Endodermal cell (in vitro differentiated cells): ENCODE results near the gene CCNH. TPM values are rescaled to one million over a fixed set of nuclear protein-coding genes. Genes with fewer than 3 reads are reported as not detected.

Experiments
- DNase-seq: peaks from one replicate; pipeline ENCODE4 v3.0.0-alpha.2; 2017
- H3K27ac ChIP-seq: 2 replicates; pipeline ENCODE4 v1.5.1; 2013; ENCODE audit warnings: mild to moderate bottlenecking, low read depth, low read length, moderate library complexity
- H3K27me3 ChIP-seq: 2 replicates; pipeline ENCODE4 v1.6.1; 2013; ENCODE audit warnings: mild to moderate bottlenecking, low read length, moderate library complexity; ENCODE audit not compliant: insufficient read depth, control insufficient read depth, poor library complexity, severe bottlenecking
- H3K36me3 ChIP-seq: 2 replicates; pipeline ENCODE4 v1.7.0; 2013; ENCODE audit warnings: mild to moderate bottlenecking, low read length, moderate library complexity; ENCODE audit not compliant: control insufficient read depth, insufficient read depth
- H3K4me1 ChIP-seq: one replicate; pipeline ENCODE4 v1.7.0; 2013; ENCODE audit warnings: low read length; ENCODE audit not compliant: control insufficient read depth, insufficient read depth
- H3K4me3 ChIP-seq: 2 replicates; pipeline ENCODE4 v1.5.1; 2013; ENCODE audit warnings: mild to moderate bottlenecking, low read length, moderate library complexity
- H3K9ac ChIP-seq: 2 replicates; pipeline ENCODE4 v1.6.1; 2013; ENCODE audit warnings: mild to moderate bottlenecking, low read length, moderate library complexity; ENCODE audit not compliant: poor library complexity, severe bottlenecking; ENCODE audit errors: extremely low read depth
- H3K9me3 ChIP-seq: 2 replicates; pipeline ENCODE4 v1.6.1; 2013; ENCODE audit warnings: mild to moderate bottlenecking, low read length, moderate library complexity; ENCODE audit not compliant: control insufficient read depth
- H3K27ac Mint-ChIP-seq: 2 replicates; pipeline ENCODE4 v1.8.0; 2020; ENCODE audit warnings: mixed read lengths
- H3K27me3 Mint-ChIP-seq: 2 replicates; pipeline ENCODE4 v1.8.0; 2021; ENCODE audit warnings: mild to moderate bottlenecking, mixed read lengths; ENCODE audit not compliant: insufficient read depth
- H3K36me3 Mint-ChIP-seq: 2 replicates; pipeline ENCODE4 v1.8.0; 2020; ENCODE audit warnings: low read depth, mixed read lengths
- H3K4me1 Mint-ChIP-seq: 2 replicates; pipeline ENCODE4 v1.8.0; 2020; ENCODE audit warnings: mixed read lengths
- H3K4me3 Mint-ChIP-seq: 2 replicates; pipeline ENCODE4 v1.8.0; 2020; ENCODE audit warnings: mild to moderate bottlenecking, moderate library complexity, mixed read lengths
- H3K9me3 Mint-ChIP-seq: 2 replicates; pipeline ENCODE4 v1.8.0; 2020; ENCODE audit warnings: mild to moderate bottlenecking, mixed read lengths
- WGBS, 2 experiments: methylation state at CpG; one replicate each; pipeline versions ENCODE4 v1.1.5 to v1.1.7; 2013; ENCODE audit warnings: missing lambda C conversion rate in 2 of 2, mixed read lengths in 1 of 2; ENCODE audit not compliant: insufficient coverage in 1 of 2, insufficient read length in 1 of 2; 5-methylcytosine and 5-hydroxymethylcytosine counted together
- total RNA-seq, 2 donors: library from RNA; stranded (reverse); fragmentation: NEBNext Ultra II Directional in 1 of 2; extraction: Animal tissue kit (Norgen Biotek cat#: 25700) in 1 of 2; gene quantifications; 2 replicates in 1 of 2; 3 replicates in 1 of 2; pipeline ENCODE4 v1.2.1, GENCODE V29; 2021
- TF ChIP-seq, protein P1 (sequence below): fragments of 200-600 bp; sonication (generic); conservative IDR thresholded peaks from 2 replicates; pipeline ENCODE4 v1.5.0; 2021; ENCODE audit warnings: antibody characterized with exemption, mild to moderate bottlenecking

The CCNH gene
- total RNA-seq, 2 donors from 2014 or later, result 34.4 to 37.7 TPM

DNA sequence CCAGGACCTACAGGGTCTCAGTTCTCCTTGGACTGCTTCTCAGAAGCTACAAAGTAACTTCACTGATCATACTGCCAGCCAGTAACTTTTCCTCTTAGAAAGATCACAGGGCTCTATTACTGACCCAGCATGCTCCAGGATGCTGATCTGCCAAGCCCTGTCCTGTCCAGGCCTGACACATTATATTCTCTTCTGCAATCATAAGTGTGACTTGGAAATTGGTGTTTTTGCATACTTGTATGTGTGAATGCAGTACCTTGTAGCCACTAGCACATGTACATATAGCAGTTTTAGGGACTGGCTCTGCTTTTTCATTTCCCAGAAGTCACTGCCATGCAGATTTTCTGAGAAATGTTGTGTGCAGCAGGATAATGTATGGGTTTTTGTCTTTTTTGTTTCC is 40.1 kb upstream of the CCNH start:
- no peak overlapping the region for H3K9ac ChIP-seq
- H3K27me3 ChIP-seq, result no peaks in the 10 kb centered on the region
- H3K27me3 Mint-ChIP-seq, result no peaks in the 10 kb centered on the region
- H3K9me3 Mint-ChIP-seq, result no peaks in the 10 kb centered on the region
- H3K36me3 Mint-ChIP-seq, result no peaks in the 10 kb centered on the region
- DNase-seq, result no peak
- no peak overlapping the region for H3K4me3 ChIP-seq
- TF ChIP-seq, protein P1, sequence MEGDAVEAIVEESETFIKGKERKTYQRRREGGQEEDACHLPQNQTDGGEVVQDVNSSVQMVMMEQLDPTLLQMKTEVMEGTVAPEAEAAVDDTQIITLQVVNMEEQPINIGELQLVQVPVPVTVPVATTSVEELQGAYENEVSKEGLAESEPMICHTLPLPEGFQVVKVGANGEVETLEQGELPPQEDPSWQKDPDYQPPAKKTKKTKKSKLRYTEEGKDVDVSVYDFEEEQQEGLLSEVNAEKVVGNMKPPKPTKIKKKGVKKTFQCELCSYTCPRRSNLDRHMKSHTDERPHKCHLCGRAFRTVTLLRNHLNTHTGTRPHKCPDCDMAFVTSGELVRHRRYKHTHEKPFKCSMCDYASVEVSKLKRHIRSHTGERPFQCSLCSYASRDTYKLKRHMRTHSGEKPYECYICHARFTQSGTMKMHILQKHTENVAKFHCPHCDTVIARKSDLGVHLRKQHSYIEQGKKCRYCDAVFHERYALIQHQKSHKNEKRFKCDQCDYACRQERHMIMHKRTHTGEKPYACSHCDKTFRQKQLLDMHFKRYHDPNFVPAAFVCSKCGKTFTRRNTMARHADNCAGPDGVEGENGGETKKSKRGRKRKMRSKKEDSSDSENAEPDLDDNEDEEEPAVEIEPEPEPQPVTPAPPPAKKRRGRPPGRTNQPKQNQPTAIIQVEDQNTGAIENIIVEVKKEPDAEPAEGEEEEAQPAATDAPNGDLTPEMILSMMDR, result no peak
- no peak overlapping the region for H3K27ac ChIP-seq
- H3K4me3 Mint-ChIP-seq, result no peak overlapping the region
- no peaks in the 10 kb centered on the region for H3K9me3 ChIP-seq
- no peaks in the 10 kb centered on the region for H3K4me1 Mint-ChIP-seq
- H3K27ac Mint-ChIP-seq, result no peak overlapping the region
- no peaks in the 10 kb centered on the region for H3K36me3 ChIP-seq
- H3K4me1 ChIP-seq, result no peaks in the 10 kb centered on the region

DNA sequence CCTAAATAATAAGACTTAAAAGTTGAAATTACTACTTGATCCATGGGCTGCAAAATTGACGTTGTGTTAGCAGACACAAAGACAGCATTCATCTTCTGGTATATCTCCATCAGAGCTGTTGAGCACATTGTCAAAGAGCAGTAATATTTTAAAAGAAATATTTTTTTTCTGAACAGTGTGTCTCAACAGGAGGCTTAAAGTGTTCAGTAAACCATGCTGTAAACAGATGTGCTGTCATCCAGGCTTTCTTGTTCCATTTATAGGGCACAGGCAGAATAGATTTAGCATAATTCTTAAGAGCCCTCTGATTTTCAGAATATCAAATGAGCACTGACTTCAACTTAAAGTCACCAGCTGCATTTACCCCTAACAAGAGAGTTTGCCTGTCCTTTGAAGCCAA is 29.7 kb upstream of the CCNH start:
- 81% methylated on average over 1 of the region's 1 CpG; no CpG with 5 or more reads in 1 of the 2 experiments for WGBS, 2 experiments
- TF ChIP-seq, protein P1, result no peak
- Mint-ChIP-seq H3K27ac (no peak overlapping the region), H3K4me3 (no peak overlapping the region), H3K9me3 (peaks cover 5% of the 10 kb centered on the region), H3K36me3 (no peaks in the 10 kb centered on the region), H3K4me1 (no peaks in the 10 kb centered on the region), H3K27me3 (no peaks in the 10 kb centered on the region)
- Histone ChIP-seq H3K27me3 (no peaks in the 10 kb centered on the region), H3K27ac (no peak overlapping the region), H3K36me3 (no peaks in the 10 kb centered on the region), H3K4me3 (no peak overlapping the region), H3K4me1 (no peaks in the 10 kb centered on the region), H3K9me3 (no peaks in the 10 kb centered on the region), H3K9ac (no peak overlapping the region)
- no peak for DNase-seq

DNA sequence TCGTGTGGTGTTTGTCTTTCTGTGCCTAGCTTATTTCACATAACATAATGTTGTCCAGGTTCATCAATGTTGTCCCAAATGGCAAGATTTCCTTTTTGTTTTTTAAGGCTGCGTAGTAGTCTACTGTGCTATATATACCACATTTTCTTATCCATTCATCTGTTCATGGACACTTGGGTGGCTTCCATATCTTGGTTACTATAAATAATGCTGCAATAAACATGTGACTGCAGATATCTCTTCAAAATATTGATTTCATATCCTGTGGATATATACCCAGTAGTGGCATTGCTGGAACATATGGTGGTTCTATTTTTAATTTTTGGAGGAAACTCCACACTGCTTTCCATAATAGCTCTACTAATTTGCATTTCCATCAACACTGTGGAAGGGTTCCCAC is 25.5 kb upstream of the CCNH start:
- Histone ChIP-seq H3K9ac (no peak overlapping the region), H3K4me3 (no peak overlapping the region), H3K9me3 (no peaks in the 10 kb centered on the region), H3K27ac (no peak overlapping the region), H3K27me3 (no peaks in the 10 kb centered on the region), H3K36me3 (no peaks in the 10 kb centered on the region), H3K4me1 (no peaks in the 10 kb centered on the region)
- 77 to 88% methylated on average over 2 of the region's 2 CpGs for WGBS, 2 experiments
- TF ChIP-seq, protein P1, result no peak
- DNase-seq, result no peak
- H3K27me3 Mint-ChIP-seq, result no peaks in the 10 kb centered on the region
- H3K4me1 Mint-ChIP-seq, result no peaks in the 10 kb centered on the region
- no peaks in the 10 kb centered on the region for H3K36me3 Mint-ChIP-seq
- H3K27ac Mint-ChIP-seq, result no peak overlapping the region
- H3K9me3 Mint-ChIP-seq, result peaks cover 5% of the 10 kb centered on the region
- H3K4me3 Mint-ChIP-seq, result no peak overlapping the region
